SKM-1 (cell line): Measurements from ENCODE around the gene RCOR3.
A peak's percentile ranks its signal among the peaks of the same experiment; 100 is the strongest.
"Not testable (repeated sequence)": the region's sequence is repeated elsewhere in the genome, so short reads cannot be mapped to it uniquely, and the experiment has no call there.

Experiments
- DNase-seq: peaks from one replicate; lab custom pipeline; 2025; ENCODE audit not compliant: unreplicated experiment; lab: John Stamatoyannopoulos, UW

The RCOR3 gene

DNA sequence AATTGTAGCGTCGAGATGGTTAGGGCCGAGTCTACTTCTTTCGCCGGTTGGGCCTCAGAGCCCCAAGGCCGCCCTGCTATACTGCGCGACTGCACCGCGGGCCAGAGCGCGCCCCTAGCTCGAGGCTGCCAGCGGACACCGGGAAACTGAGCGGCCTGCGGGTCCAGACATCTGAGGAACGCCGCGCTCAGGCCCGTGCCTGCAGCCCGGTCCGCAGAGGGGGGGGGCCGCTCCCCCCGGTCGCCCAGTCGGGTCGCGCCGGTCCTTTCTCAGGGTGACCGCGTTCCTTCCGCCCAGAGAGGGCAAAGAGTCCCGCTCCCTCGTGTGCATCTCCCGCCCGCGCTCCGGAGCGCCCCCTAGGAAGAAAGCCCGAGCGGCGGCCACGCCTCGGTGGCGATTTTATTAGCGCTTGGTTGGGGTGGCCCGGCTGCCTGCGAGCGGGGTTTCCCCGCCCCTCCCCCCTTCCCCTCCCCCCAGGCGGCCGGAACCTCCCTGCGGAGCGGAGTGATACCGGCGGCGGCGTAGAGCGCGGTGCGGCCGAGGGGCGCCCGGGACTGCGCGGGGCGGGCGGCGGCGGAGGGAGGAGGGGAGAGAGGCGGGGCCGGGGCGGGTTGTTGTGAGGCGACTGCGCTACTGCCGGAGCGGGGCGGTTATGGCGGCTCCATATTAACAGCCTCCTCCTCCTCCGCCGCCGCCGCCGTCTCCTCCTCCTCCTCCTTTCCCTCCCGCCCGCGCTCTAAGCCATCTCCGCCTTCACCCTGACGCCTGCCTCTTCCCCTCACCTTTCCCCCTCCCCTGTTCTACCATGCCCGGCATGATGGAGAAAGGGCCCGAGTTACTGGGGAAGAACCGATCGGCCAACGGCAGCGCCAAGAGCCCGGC is at the start of gene RCOR3:
Gene RCOR3, plus strand, starts transcription at position 611 of the 882 bp plus-strand sequence. Its CDS starts 195 bp downstream, at position 806.
- DNase-seq: peak; percentile 98

DNA sequence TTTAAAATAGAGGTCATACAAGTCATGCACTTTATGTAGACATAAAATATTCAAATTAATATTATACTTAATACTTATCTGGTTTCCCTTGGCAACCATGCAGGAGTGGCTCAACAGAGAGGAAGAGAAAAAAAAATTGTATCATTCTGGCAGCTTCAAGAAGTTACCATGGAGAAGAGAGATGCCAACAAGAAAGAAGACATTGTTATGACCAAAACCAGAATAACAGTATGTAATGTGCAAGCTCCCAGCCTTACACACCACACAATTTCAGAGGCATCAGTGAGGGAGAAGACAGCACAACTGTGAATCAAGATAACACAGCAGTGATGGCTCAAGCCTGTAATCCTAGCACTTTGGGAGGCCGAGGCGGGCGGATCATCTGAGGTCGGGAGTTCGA is 49.1 kb upstream of the RCOR3 start:
- DNase-seq: no peak

DNA sequence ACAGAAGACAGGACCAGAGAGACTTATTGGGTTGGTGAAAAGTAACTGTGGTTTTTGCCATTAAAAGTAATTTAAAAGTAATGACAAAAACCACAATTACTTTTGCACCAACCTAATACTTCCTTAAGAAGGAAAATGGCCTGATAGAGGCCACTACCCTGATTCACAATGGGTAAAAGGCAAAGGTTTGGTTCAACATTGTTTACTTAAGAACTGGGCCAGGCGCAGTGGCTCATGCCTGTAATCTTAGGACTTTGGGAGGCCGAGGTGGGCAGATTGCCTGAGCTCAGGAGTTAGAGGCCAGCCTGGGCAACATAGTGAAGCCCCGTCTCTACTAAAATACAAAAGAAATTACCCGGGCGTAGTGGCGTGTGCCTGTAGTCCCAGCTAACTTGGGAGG is 48.2 kb upstream of the RCOR3 start:
- DNase-seq: no peak

- no peak for DNase-seq
Observed at GRCh38 chr1:211213702-211214101, 45.5 kb upstream of the RCOR3 start.

- DNase-seq: no peak
Observed at GRCh38 chr1:211215577-211215976, 43.6 kb upstream of the RCOR3 start.

- DNase-seq: no peak
Observed at GRCh38 chr1:211217392-211217791, 41.8 kb upstream of the RCOR3 start.

DNA sequence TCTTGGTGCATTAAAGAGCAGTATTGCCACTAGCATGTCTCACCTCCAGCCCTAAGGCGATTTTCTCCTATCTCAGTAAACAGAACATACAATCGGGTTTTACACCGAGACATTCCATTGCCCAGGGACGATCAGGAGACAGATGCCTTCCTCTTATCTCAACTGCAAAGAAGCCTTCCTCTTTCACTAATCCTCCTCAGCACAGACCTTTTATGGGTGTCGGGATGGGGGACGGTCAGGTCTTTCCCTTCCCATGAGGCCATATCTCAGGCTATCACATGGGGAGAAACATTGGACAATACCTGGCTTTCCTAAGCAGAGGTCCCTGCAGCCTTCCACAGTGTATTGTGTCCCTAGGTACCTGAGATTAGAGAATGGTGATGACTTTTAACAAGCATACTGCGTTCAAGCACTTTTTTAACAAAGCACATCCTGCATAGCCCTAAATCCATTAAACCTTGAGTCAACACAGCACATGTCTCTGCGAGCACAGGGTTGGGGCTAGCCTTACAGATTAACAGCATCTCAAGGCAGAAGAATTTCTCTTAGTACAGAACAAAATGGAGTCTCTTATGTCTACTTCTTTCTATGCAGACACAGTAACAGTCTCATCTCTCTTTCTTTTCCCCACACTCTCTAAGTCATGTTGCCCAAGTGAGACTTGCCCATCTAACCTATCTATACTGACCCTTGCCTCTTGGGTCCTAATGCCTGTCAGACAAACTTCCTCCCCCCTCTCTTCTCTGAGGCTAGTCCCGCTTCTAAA is 36.5 kb upstream of the RCOR3 start:
- DNase-seq: not testable (repeated sequence)

DNA sequence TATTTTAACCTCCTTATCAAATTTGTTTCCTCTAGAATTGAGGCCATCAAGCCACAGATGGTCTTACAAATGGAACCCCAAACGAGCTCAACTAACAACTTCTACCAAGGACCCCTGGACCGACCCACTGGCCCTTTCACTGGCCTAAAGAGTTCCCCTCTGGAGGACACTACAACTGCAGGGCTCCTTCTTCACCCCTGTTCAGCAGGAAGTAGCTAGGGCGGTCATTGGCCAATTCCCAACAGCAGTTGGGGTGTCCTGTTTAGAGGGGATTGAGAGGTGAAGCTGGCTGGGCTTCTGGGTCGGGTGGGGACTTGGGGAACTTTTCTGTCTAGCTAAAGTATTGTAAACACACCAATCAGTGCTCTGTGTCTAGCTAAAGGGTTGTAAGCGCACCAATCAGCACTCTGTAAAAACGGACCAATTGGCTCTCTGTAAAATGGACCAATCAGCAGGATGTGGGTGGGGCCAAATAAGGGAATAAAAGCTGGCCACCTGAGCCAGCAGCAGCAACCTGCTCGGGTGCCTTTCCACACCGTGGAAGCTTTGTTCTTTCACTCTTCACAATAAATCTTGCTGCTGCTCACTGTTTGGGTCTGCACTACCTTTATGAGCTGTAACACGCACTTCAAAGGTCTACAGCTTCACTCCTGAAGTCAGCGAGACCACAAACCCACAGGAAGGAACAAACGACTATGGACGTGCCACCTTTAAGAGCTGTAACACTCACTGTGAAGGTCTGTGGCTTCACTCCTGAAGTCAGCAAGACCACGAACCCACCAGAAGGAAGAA is 30.4 kb upstream of the RCOR3 start:
- DNase-seq: not testable (repeated sequence)

DNA sequence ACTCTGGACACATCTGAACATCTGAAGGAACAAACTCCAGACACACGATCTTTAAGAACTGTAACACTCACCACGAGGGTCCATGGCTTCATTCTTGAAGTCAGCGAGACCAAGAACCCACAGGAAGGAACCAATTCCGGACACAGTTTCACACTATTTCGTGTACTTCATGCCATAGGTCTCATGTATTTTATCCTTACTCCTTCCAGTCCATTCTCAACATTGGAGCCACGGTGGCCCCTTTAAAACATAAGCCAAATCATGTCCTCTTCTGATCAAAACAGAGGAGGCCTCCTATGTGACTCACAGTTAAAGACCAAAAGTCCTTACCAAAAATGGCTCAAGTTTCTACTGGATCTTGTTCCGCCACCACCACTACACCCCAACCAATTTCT is 29.8 kb upstream of the RCOR3 start:
- DNase-seq: no peak

DNA sequence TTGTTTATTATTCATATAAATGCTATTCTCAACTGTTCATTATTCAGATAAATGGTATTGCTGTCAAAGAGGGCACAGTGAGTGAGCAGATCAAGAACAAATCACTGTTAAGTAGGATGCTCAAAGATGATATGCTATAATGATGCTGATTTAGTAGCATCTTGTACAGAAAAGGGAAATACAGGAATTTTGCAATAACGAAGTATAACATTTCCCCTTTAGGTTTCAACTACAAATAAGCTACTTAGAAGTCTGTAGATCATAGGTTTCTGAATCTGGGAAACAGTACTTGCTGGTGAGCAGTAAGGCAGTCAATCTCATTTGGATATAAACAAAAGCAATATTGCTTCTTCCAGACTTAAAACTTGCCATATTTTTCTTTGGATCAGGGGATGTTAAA is 27.3 kb upstream of the RCOR3 start:
- DNase-seq: peak; percentile 79

- DNase-seq: no peak
Observed at GRCh38 chr1:211236633-211237320, 22.4 kb upstream of the RCOR3 start.

GRCh38 chr1:211237579-211237978 is 21.6 kb upstream of the RCOR3 start:
- DNase-seq: no peak

DNA sequence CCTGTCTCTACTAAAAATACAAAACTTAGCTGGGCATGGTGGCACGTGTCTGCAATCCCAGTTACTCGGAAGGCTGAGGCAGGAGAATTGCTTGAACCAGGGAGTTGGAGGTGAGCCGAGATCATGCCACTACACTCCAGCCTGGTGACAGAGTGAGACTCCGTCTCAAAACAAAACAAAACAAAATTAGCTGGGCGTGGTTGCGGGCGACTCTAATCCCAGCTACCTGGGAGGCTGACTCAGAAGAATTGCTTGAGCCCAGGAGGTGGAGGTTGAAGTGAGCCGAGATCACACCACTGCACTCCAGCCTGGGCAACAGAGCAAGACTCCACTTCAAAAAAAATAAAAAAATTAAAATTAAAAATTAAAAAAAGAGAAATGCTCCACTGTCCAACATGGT is 18.6 kb upstream of the RCOR3 start:
- not testable (repeated sequence) for DNase-seq

DNA sequence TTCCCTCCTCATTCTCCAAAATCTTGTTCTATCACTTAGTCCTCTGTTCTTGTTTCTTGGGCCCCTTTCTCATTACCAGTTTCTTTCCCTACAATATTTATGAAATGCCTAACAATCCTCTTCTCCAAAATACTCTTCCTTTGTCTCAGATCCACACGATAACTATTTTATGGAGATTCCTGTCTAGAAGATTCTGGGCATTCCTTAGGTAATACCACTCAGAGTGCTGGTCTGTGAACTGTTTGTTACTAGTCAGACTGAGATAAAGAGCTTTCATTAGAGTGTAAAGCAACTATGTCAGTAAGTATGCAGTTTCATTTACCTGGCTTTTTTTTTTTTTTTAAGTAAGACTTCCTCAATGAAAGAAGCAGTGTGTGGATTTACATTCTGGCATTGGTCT is 18.1 kb upstream of the RCOR3 start:
- DNase-seq: no peak

DNA sequence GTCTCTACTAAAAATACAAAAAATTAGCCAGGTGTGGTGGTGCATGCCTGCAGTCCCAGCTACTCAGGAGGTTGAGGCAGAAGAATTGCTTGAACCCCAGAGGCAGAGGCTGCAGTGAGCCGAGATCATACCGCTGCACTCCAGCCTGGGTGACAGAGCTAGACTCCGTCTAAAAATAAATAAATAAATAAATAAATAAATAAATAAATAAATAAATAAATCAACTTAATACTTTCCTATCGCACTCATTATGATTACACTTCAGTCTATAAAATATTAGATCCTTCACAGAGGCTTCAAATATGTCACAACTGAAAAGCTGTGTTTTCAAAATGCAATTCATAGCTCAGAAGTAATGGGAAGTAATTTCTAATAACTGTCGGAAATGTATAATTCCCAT is 15.5 kb upstream of the RCOR3 start:
- DNase-seq: not testable (repeated sequence)

DNA sequence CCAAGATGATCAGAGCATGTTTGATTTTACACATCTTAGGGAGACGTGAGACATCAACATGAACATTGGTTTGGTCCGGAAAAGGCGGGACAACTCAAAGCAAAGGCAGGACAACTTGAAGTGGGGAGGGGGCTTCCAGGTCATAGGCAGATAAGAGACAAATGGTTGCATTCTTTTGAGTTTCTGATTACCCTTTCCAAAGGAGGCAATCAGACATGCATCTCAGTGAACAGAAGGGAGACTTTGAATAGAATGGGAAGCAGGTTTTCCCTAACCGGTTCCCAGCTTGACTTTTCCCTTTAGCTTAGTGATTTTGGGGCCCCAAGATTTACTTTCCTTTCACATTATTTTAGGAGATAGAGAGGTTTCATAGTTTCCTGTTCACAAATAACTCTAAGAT is 12.6 kb upstream of the RCOR3 start:
- DNase-seq: not testable (repeated sequence)

- no peak for DNase-seq
Observed at GRCh38 chr1:211247921-211248320, 11.2 kb upstream of the RCOR3 start.

DNA sequence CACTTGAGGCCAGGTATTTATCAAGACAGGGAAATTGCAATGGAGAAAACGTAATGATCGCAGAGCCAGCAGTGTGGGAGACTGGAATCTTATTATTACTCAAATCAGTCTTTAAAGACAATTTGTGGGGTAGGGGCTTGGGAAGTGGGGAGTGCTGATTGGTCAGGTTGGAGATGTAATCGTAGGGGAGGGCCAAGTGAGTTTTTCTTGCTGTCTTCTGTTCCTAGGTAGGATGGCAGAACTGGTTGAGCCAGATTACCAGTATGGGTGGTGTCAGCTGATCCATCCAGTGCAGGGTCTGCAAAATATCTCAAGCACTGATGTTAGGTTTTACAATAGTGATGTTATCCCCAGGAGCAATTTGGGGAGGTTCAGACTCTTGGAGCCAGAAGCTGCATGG is 9.6 kb upstream of the RCOR3 start:
- not testable (repeated sequence) for DNase-seq

GRCh38 chr1:211257826-211258225 is 1.3 kb upstream of the RCOR3 start:
- no peak for DNase-seq

GRCh38 chr1:211258310-211258755 is 833 bp upstream of the RCOR3 start:
- DNase-seq: peak; percentile 75
